ENCODE measurements around the gene FBH1. TPM values are rescaled to one million over a fixed set of nuclear protein-coding genes. Genes with fewer than 3 reads are reported as not detected.

Gene FBH1
- total RNA-seq, 2 experiments from 2014 or later, result 33.9 to 34.2 TPM

DNA sequence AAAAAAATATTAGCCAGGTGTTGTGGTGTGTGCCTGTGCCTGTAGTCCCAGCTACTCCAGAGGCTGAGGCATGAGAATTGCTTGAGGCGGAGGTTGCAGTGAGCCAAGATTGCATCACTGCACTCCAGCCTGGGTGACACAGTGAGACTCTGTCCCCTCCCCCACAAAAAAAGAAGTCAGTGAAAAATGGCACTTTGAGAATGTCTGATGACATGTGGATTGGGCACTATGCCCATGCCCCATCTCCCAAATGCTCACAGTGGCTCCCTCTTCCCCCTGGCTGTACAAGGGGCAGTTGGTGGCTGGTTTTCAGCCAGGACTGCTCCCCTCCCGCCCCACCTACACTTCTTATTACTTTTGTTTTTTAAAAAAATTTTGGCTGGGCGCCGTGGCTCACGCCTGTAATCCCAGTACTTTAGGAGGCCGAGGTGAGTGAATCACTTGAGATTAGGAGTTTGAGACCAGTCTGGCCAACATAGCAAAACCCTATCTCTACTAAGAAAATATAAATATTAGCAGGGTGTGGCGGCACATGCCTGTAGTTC lies 61.2 kb downstream of the FBH1 start:
- Mint-ChIP-seq H3K4me1 (ENCODE audit: low read depth) (peaks cover 2% of the 10 kb centered on the region), H3K9me3 (no peaks in the 10 kb centered on the region), H3K27ac (no peak overlapping the region), H3K36me3 (ENCODE audit: low read depth) (no peaks in the 10 kb centered on the region), H3K27me3 (no peaks in the 10 kb centered on the region), H3K4me3 (no peak overlapping the region)
- POLR2A ChIA-PET, result interaction anchor here (0.6 to 0.9 kb wide), 2 partner anchors 23 to 641 kb away, joined by 3 read pairs; no protein-coding TSS in a partner anchor
- H3K27ac ChIP-seq (ENCODE audit: low read depth in 1 of 2, low read length in 2 of 2), result no peak overlapping the region
- CTCF ChIA-PET, result no interaction called here
- H3K36me3 ChIP-seq (ENCODE audit: insufficient read depth, low read length), result peaks cover 21% of the 10 kb centered on the region
- ATAC-seq (ENCODE audit: poor library complexity) (no peak), DNase-seq (peak in 2 of 14 experiments; percentile 6 to 11)
- no peak for TF ChIP-seq CTCF (IDR thresholded peaks at IDR 0.05)
- H3K27me3 ChIP-seq (ENCODE audit: control insufficient read depth in 1 of 2, insufficient read depth in 2 of 2, low read length in 2 of 2), result no peaks in the 10 kb centered on the region
- no peaks in the 10 kb centered on the region for H3K9me3 ChIP-seq (ENCODE audit: control insufficient read depth in 1 of 2, insufficient read depth in 1 of 2, low read length in 2 of 2)
- no peak overlapping the region for H3K4me3 ChIP-seq (ENCODE audit: low read length)
- H3K4me1 ChIP-seq (ENCODE audit: insufficient read depth, low read length), result no peaks in the 10 kb centered on the region
- intact Hi-C loops (cut with DNase I, micrococcal nuclease), result no loop called here

- intact Hi-C loops (cut with DNase I, micrococcal nuclease), result no loop called here
- ChIA-PET POLR2A (interaction anchor here (0.5 to 0.9 kb wide), 3 partner anchors 23 to 641 kb away, joined by 3 read pairs; no protein-coding TSS in a partner anchor), CTCF (no interaction called here)
- no peaks in the 10 kb centered on the region for H3K4me1 ChIP-seq (ENCODE audit: insufficient read depth, low read length)
- DNase-seq (no peak), ATAC-seq (ENCODE audit: poor library complexity) (no peak)
- Mint-ChIP-seq H3K27me3 (no peaks in the 10 kb centered on the region), H3K4me1 (ENCODE audit: low read depth) (no peaks in the 10 kb centered on the region), H3K9me3 (no peaks in the 10 kb centered on the region), H3K36me3 (ENCODE audit: low read depth) (no peaks in the 10 kb centered on the region), H3K27ac (no peak overlapping the region), H3K4me3 (no peak overlapping the region)
- no peaks in the 10 kb centered on the region for H3K9me3 ChIP-seq (ENCODE audit: control insufficient read depth in 1 of 2, insufficient read depth in 1 of 2, low read length in 2 of 2)
- H3K36me3 ChIP-seq (ENCODE audit: insufficient read depth, low read length), result peaks cover 21% of the 10 kb centered on the region
- H3K4me3 ChIP-seq (ENCODE audit: low read length), result no peak overlapping the region
- TF ChIP-seq CTCF (IDR thresholded peaks at IDR 0.05), result no peak
- H3K27me3 ChIP-seq (ENCODE audit: control insufficient read depth in 1 of 2, insufficient read depth in 2 of 2, low read length in 2 of 2), result no peaks in the 10 kb centered on the region
- H3K27ac ChIP-seq (ENCODE audit: low read depth in 1 of 2, low read length in 2 of 2), result no peak overlapping the region
Observed at GRCh38 chr10:5951721-5952407, 61.8 kb downstream of the FBH1 start.

GRCh38 chr10:5952731-5953385 lies 62.8 kb downstream of the FBH1 start:
- Mint-ChIP-seq H3K27me3 (no peaks in the 10 kb centered on the region), H3K27ac (no peak overlapping the region)

More at GRCh38 chr10:5952731-5953385, 62.8 kb downstream of the FBH1 start:
- Histone ChIP-seq H3K4me1 (ENCODE audit: insufficient read depth, low read length) (no peaks in the 10 kb centered on the region), H3K4me3 (ENCODE audit: low read length) (no peak overlapping the region), H3K9me3 (ENCODE audit: control insufficient read depth in 1 of 2, insufficient read depth in 1 of 2, low read length in 2 of 2) (no peaks in the 10 kb centered on the region), H3K36me3 (ENCODE audit: insufficient read depth, low read length) (peaks cover 21% of the 10 kb centered on the region), H3K27ac (ENCODE audit: low read depth in 1 of 2, low read length in 2 of 2) (no peak overlapping the region), H3K27me3 (ENCODE audit: control insufficient read depth in 1 of 2, insufficient read depth in 2 of 2, low read length in 2 of 2) (no peaks in the 10 kb centered on the region)
- ChIA-PET CTCF (no interaction called here), POLR2A (no interaction called here)
- no peaks in the 10 kb centered on the region for H3K9me3 Mint-ChIP-seq
- H3K4me1 Mint-ChIP-seq (ENCODE audit: low read depth), result no peaks in the 10 kb centered on the region
- no peaks in the 10 kb centered on the region for H3K36me3 Mint-ChIP-seq (ENCODE audit: low read depth)
- no peak overlapping the region for H3K4me3 Mint-ChIP-seq
- DNase-seq, result peak in 1 of 14 experiments; percentile 17
- intact Hi-C loops (cut with DNase I, micrococcal nuclease), result no loop called here
- ATAC-seq (ENCODE audit: poor library complexity), result no peak
- TF ChIP-seq CTCF (IDR thresholded peaks at IDR 0.05), result no peak
